NCI-H446 treated with DMSO at 0.1 percent for 48 hours (cell line): ENCODE data around the gene MAP3K20.
"Not testable (repeated sequence)": the region's sequence is repeated elsewhere in the genome, so short reads cannot be mapped to it uniquely, and the experiment has no call there.

Experiments
- DNase-seq: peaks from one replicate; lab custom pipeline; 2025; lab: John Stamatoyannopoulos, UW

The MAP3K20 gene

GRCh38 chr2:173075781-173076580, at the start of gene MAP3K20:
Gene MAP3K20, plus strand, starts transcription at chr2:173075846. Its CDS starts 15,186 bp downstream, at chr2:173091032.
- DNase-seq, result peak; percentile 69

DNA sequence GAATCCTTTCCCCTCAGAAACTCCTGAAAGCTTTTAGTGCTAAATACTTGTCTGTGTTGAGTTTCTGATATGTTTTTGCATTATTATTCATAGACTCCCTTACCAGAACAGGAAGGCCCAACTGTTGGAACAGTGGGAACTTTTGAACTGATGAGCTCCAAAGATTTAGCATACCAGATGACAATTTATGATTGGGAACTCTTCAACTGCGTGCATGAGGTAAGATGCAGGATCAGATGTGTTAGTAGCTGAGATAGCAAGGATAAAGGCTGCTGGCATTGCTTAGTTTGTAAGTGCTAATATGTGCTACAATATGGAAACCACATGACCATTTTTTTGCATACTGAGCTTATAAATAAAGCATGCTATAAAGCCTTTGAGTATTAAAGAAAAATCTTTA, 49.2 kb upstream of the MAP3K20 start:
- no peak for DNase-seq

- DNase-seq, result peak; percentile 76
Observed at GRCh38 chr2:173027181-173028128, 48.2 kb upstream of the MAP3K20 start.

DNA sequence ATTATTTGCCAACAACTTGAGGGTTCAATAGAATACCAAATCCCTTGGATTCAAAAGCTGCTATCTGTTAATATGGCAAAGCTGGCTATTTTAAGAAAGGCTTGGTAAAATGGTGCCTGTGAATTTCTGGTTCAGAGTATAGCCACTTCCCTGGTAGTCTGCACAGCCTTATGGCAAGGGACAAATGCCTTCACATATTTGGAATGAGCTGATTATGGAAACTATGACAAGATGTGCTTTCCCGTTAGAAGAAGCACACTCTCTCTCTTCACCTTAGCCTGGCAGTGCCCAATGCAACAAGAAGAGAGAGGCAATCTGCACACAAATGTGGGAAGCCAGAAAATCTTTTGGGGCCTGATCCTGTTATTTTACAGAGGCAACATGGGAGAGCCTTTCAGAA, 47.5 kb upstream of the MAP3K20 start:
- DNase-seq, result no peak

DNA sequence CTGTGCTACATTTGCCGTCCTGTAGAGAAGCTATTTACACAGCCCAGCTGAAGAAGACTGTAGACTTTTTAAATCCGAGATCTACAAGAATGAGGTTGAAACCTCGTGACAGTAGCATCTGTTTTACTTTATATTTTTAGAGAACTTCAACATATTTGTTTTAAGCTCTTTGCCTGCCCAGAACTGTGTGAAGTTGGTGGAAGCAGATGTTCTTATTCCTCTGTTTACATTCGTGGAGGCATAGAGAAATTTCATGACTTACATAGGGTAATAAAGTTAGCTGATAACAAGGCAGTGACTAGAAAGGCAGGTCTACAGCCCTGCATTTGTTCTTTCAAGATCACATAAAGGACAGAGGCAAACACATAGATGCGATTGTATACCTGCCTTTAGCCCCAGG, 47.0 kb upstream of the MAP3K20 start:
- DNase-seq, result peak; percentile 39

- DNase-seq, result peak; percentile 35
Observed at GRCh38 chr2:173030561-173031490, 44.8 kb upstream of the MAP3K20 start.

DNA sequence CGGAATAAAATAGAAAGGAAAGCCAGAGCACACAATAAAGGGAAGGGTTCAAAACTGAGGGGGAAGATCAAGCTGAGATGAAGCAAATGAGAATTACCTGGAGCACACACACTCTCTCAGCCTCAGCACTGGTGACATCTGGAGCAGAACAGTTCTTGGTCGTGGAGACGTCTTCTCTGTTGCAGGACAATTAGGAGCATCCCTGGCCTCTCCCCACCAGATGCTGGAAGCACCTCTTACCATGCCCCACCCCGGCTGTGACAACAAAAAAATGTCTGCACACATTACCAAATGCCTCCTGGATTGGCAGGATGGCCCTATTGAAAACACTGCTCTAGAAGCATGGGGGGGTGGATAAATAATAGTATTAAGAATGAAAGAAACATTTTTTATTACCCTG, 43.6 kb upstream of the MAP3K20 start:
- DNase-seq, result no peak

DNA sequence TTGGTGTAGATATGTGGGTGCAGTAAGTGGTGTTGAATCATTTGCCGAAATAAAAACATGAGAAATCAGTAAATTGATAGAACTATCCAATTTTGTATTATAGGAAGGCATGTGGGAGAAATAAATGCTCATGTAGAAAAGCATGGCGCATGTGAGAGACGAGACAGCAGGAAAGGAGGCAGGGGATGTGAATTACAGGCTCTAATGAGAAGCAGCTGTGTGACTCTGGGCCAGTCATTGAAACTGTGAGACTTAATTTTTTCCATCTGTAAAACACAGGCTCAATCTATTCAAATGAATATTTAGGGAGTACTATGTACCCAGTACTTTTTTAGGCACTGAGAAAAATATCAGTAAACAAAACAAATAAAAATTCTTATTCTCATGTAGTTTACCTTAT, 42.6 kb upstream of the MAP3K20 start:
- no peak for DNase-seq

DNA sequence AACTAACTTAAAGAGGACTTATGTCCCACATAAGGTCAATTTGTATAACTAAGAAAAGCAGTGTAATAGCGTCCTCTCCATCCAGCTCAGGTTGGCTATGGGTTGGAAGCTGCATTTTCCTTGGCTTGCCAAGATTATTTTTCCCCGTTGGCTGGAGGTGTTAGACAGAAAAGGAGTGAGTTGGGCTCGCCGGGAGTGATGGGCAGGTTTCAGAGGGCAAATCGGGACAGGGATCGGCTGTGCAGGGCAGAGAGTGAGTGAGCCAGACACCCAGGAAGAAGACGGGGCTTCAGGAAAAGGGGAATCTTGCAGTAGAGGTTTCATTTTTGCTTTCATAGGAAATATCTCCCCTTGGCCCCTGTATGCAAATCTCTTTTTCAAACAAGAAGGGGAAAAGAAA, 41.5 kb upstream of the MAP3K20 start:
- no peak for DNase-seq

GRCh38 chr2:173037245-173038120, 38.2 kb upstream of the MAP3K20 start:
- DNase-seq, result no peak

DNA sequence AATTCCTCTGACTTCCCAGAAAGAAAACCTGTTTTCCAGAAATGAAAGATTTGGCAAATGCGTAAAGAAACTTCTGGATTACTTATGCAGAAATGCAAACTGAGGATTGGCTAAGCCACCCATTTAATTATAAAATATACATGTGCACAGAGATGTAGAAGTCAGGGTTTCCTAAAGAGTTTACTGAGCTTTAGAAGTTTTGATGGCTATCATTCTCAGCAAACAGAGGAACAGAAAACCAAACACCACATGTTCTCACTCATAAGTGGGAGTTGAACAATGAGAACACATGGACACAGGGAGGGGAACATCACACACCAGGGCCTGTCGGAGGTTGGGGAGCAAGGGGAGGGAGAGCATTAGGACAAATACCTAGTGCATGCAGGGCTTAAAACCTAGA, 37.4 kb upstream of the MAP3K20 start:
- not testable (repeated sequence) for DNase-seq

- DNase-seq, result no peak
Observed at GRCh38 chr2:173040729-173041128, 34.9 kb upstream of the MAP3K20 start.

DNA sequence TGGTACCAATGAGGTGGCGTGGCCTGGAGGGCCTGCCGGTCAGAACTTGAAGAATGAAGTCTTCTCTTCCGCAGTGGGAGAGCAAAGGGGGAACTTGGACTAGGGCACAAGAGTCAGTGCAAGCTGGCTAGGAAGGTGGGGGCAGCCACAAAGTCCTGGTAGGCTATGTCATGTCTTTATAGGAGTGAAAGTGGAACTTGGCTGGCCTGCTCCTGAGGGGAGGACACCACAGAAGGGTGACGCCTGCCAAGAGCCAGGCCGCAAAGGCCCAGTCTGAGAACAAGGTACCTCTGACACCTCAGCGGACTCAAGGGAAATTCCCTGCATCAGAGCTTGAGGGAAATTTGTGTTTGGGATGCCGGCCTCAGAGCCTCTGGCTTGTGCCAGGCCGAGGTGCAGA, 32.2 kb upstream of the MAP3K20 start:
- DNase-seq, result no peak

DNA sequence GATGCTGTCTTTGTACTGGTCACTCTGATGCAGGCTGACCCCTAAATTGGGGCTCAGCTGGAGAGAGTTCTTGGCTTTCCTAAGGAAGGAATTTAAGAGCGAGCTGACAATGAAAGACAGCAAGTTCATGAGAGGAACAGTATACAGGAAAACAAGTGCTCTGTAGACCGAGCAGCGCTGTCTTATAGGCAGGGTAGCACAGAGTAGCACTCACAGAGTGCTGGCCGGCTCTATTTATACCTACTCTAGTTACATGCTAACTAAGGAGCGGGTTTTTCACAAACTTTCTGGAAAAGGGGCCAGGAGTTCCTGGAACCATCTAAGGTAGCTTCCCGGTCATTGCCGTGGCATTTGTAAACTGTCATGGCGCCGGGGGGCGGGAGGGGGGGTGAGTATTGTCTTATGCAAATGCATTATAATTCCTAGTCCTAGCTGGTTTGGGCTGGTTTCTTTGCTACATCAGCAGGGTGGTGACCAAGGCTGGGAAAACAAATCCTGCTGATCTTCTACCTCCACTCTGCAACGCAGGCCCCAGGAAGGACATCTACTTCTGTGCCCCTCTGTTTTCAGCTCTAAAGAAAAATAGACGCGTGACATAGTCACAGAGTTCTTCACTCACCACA, 31.6 kb upstream of the MAP3K20 start:
- no peak for DNase-seq

- DNase-seq, result no peak
Observed at GRCh38 chr2:173044686-173045085, 31.0 kb upstream of the MAP3K20 start.

DNA sequence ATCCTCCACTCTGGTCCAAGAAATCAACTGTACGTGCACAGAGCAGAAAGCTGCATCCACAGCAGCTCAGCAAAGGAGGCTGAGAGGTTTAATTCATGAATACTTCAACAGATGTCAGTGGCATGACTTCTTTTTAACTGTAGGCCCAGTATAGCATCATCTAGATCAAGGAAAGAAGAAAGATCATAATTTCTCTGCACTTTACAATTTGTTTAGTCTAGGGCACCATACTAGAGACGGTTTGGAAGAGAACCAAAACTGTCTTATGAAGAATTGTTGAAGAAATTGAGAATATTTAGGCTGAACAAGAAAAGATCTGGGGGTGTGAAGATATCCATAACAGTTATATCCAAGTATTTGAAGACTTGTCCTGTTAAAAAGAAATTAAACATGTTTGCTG, 30.5 kb upstream of the MAP3K20 start:
- no peak for DNase-seq

DNA sequence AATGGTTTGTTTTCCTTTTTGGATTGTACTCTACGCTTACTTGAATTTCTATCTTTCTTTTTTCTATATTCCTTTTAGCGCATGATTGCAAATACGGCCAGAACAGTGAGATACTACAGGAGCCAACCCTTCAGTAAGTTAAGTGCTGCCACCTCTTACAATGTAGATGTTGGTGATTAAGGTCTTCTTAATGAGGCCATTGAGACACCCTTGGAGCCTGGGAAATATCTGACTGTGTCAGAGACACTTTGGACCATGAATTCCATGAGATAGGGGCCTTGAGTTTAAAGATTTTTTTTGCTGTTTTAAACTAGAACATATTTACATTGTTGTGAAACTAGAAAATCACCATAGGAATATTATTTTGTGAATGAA, 27.1 kb upstream of the MAP3K20 start:
- peak; percentile 85 for DNase-seq

- peak; percentile 98 for DNase-seq
Observed at GRCh38 chr2:173048897-173049661, 26.6 kb upstream of the MAP3K20 start.

GRCh38 chr2:173049831-173050230, 25.8 kb upstream of the MAP3K20 start:
- no peak for DNase-seq

- DNase-seq, result no peak
Observed at GRCh38 chr2:173050684-173051083, 25.0 kb upstream of the MAP3K20 start.
